HEK293 (cell line): Measurements from ENCODE around the gene ZCCHC7.

Experiments used
- AEBP2 ChIP-seq: fragments of 450-650 bp; formaldehyde crosslinking; IDR thresholded peaks from 2 replicates; pipeline ENCODE4 v1.5.1; 2016; ENCODE audit warnings: missing biosample characterization, missing genetic modification characterization, borderline replicate concordance
- CTCF ChIP-seq: fragments of 450-650 bp; formaldehyde crosslinking; IDR thresholded peaks from 2 replicates; pipeline ENCODE4 v1.5.1; 2016; ENCODE audit warnings: missing biosample characterization, missing genetic modification characterization
- HOXC10 ChIP-seq: sonication (generic); formaldehyde crosslinking; IDR thresholded peaks from 2 replicates; pipeline ENCODE4 v1.8.1; 2023; ENCODE audit warnings: mild to moderate bottlenecking, missing genetic modification reagents
- OVOL3 ChIP-seq: fragments of 450-650 bp; formaldehyde crosslinking; IDR thresholded peaks from 2 replicates; pipeline ENCODE4 v1.5.1; 2016; ENCODE audit warnings: missing biosample characterization, missing genetic modification characterization
- RBAK ChIP-seq: fragments of 450-650 bp; formaldehyde crosslinking; IDR thresholded peaks from 2 replicates; pipeline ENCODE4 v1.5.1; 2016; ENCODE audit warnings: missing biosample characterization, missing genetic modification characterization
- SP2 ChIP-seq: fragments of 450-650 bp; formaldehyde crosslinking; IDR thresholded peaks from 2 replicates; pipeline ENCODE4 v1.5.1; 2016; ENCODE audit warnings: missing biosample characterization, missing genetic modification characterization
- ZBTB26 ChIP-seq: fragments of 450-650 bp; formaldehyde crosslinking; optimal IDR thresholded peaks from 2 replicates; pipeline ENCODE3; 2016; ENCODE audit warnings: missing biosample characterization, mild to moderate bottlenecking, missing genetic modification characterization
- ZNF184 ChIP-seq: fragments of 450-650 bp; IDR thresholded peaks from 2 replicates; pipeline ENCODE4 v1.5.1; 2018; ENCODE audit warnings: missing biosample characterization, mild to moderate bottlenecking, missing genetic modification characterization
- ZNF37A ChIP-seq: fragments of 450-650 bp; IDR thresholded peaks from 2 replicates; pipeline ENCODE4 v1.5.1; 2018; ENCODE audit warnings: missing biosample characterization, missing genetic modification characterization
- ZNF488 ChIP-seq: fragments of 450-650 bp; formaldehyde crosslinking; IDR thresholded peaks from 2 replicates; pipeline ENCODE4 v1.5.1; 2016; ENCODE audit warnings: missing biosample characterization, missing genetic modification characterization
- ZNF501 ChIP-seq: fragments of 450-650 bp; formaldehyde crosslinking; IDR thresholded peaks from 2 replicates; pipeline ENCODE4 v1.5.1; 2016; ENCODE audit warnings: missing biosample characterization, missing genetic modification characterization

- TF ChIP-seq SP2 (tag by site-specific recombination) (no peak), HOXC10 (CRISPR knock-in tag) (no peak), ZNF184 (tag by site-specific recombination) (no peak), AEBP2 (no peak), CTCF (tag by site-specific recombination) (no peak), ZNF37A (no peak), OVOL3 (tag by site-specific recombination) (no peak), ZBTB26 (tag by site-specific recombination) (no peak), RBAK (no peak), ZNF501 (tag by site-specific recombination) (no peak), ZNF488 (tag by site-specific recombination) (no peak)
Measured at GRCh38 chr9:37156205-37156604, 35.8 kb downstream of the ZCCHC7 start.
